Ectodermal cell (in vitro differentiated cells): ENCODE data around the gene LPP.

Experiments
- H3K27ac ChIP-seq: 2 replicates; pipeline ENCODE4 v1.7.0; 2013; ENCODE audit warnings: mild to moderate bottlenecking, low read depth, low read length; ENCODE audit not compliant: insufficient read depth, poor library complexity, severe bottlenecking
- H3K27me3 ChIP-seq: 2 replicates; pipeline ENCODE4 v1.7.0; 2013; ENCODE audit warnings: mild to moderate bottlenecking, low read length; ENCODE audit not compliant: insufficient read depth, control insufficient read depth, poor library complexity, severe bottlenecking
- H3K36me3 ChIP-seq: one replicate; pipeline ENCODE4 v1.7.0; 2013; ENCODE audit warnings: low read length; ENCODE audit not compliant: control insufficient read depth, insufficient read depth
- H3K4me1 ChIP-seq: one replicate; pipeline ENCODE4 v1.7.0; 2013; ENCODE audit warnings: low read length; ENCODE audit not compliant: control insufficient read depth, insufficient read depth
- H3K4me3 ChIP-seq: 2 replicates; pipeline ENCODE4 v1.7.0; 2013; ENCODE audit warnings: low read depth, low read length, control low read depth; ENCODE audit not compliant: insufficient read depth
- H3K9me3 ChIP-seq: 2 replicates; pipeline ENCODE4 v1.7.0; 2013; ENCODE audit warnings: mild to moderate bottlenecking, low read length, moderate library complexity; ENCODE audit not compliant: control insufficient read depth
- WGBS, 2 experiments: methylation state at CpG; one replicate each; pipeline ENCODE4 v1.1.7; 2013; ENCODE audit warnings: missing lambda C conversion rate in 2 of 2; 5-methylcytosine and 5-hydroxymethylcytosine counted together

Gene LPP

GRCh38 chr3:188934989-188935388, 781.0 kb downstream of the LPP start:
- Histone ChIP-seq H3K27ac (no peak overlapping the region), H3K4me3 (no peak overlapping the region), H3K27me3 (no peaks in the 10 kb centered on the region), H3K36me3 (no peaks in the 10 kb centered on the region), H3K4me1 (no peaks in the 10 kb centered on the region), H3K9me3 (no peaks in the 10 kb centered on the region)
- WGBS, 2 experiments, result 91 to 97% methylated on average over 5 of the region's 5 CpGs

DNA sequence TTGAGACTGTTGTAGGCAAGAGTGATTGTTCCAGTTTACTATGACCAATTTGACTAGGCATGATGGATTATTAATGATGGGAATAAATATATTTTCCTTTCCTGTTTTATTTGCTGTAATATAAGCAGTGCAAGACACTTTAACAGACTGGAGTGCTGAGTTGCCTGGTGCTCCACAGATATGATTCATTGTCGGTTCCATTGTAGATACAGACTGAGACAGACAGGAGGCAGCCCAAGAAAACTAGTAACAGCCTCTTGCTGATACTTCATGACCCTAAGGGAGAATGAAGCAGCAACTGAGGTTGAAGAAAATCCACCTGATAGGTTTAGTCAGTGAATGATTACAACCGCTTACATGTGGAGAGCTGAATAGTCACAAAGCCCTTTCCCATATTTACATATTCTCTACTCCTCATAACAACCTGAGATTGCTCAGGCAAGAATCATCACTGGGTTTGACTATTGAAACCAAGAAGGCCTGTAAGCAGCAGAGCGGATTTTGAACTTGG, 782.7 kb downstream of the LPP start:
- Histone ChIP-seq H3K27me3 (no peaks in the 10 kb centered on the region), H3K4me3 (no peak overlapping the region), H3K27ac (no peak overlapping the region), H3K36me3 (no peaks in the 10 kb centered on the region), H3K4me1 (no peaks in the 10 kb centered on the region), H3K9me3 (no peaks in the 10 kb centered on the region)
- 93 to 94% methylated on average over 3 of the region's 3 CpGs for WGBS, 2 experiments

DNA sequence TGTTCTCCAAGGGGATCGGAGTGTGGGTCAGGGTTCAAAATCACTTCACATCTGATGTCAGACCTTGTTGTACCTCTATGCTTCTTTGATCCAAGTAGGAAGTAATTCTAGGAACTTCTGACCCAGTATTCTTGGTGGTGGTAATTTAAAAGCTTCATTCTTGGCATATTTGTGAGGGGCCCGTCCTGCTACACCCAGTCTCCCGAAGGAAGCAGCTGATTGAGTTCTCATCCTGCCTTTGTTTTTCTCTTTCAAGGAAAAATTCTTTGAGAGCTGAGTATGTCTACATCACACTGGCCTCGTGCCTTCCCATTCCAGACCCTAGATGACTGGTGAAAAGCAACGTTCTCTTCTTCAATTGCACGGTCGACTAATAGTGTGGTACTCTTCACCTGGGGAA, 783.4 kb downstream of the LPP start:
- Histone ChIP-seq H3K27ac (no peak overlapping the region), H3K4me1 (no peaks in the 10 kb centered on the region)
- 78 to 85% methylated on average over 7 of the region's 7 CpGs for WGBS, 2 experiments

DNA sequence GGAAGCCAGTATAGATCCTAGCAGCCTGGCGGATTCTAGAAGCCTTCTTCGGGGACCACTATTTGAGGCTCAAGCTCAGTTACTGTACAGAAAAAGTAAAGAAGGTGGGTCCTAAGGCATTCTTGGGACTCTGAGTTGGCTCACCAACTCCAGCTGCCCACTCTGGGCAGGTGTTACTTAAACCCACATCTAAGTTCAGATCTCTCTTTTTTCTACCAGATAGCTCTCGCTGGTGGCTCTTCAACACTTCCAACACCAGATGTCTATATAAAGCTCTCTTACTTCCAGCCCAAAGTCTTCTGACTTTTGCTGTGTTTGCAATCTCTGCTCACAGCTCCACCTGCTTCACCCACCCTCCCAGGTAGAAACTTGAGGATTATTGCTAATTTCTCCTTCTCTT, 785.0 kb downstream of the LPP start:
- Histone ChIP-seq H3K27me3 (no peaks in the 10 kb centered on the region), H3K4me1 (no peaks in the 10 kb centered on the region), H3K4me3 (no peak overlapping the region), H3K9me3 (no peaks in the 10 kb centered on the region), H3K36me3 (no peaks in the 10 kb centered on the region), H3K27ac (no peak overlapping the region)
- 96 to 97% methylated on average over 3 of the region's 3 CpGs for WGBS, 2 experiments

More for the DNA sequence above, 783.4 kb downstream of the LPP start:
- Histone ChIP-seq H3K9me3 (no peaks in the 10 kb centered on the region), H3K27me3 (no peaks in the 10 kb centered on the region), H3K4me3 (no peak overlapping the region), H3K36me3 (no peaks in the 10 kb centered on the region)

DNA sequence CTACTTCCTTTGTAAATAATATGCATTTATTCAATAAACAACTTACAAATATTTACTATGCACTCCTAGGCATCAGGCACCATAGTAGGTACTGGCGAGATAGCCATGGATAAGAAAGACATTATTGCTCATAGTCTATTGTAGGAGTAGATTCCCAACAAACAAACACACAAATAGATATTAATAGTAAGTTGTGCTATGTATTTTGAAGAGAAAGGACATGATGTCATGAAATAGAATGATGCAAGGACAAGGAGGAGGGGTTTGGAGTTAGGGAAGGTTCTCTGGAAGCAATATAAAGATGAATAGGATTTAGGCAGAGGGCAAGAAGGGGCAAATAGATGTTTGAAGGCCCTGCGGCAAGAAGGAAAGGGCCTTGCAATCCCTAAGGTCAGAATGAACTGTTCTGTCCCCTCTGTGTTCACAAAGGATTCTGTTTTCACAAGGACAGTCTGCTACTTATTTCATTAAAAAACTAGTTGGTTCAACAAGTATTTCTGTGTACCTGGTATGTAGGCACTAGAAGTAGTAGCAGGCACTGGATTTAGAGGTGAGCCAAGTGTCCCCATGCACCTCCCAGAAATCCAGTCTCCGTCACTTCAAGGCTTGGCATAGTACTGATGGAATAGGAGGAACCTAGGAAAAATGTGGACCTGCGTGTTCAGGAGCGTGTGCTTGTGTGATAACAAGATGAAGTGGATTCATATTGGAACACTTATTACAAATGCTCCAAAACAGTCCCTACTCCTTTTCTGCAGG, 786.0 kb downstream of the LPP start:
- H3K4me3 ChIP-seq, result no peak overlapping the region
- no peaks in the 10 kb centered on the region for H3K9me3 ChIP-seq
- WGBS, 2 experiments, result 96 to 98% methylated on average over 4 to 5 of the region's 5 CpGs
- no peaks in the 10 kb centered on the region for H3K4me1 ChIP-seq
- H3K27me3 ChIP-seq, result no peaks in the 10 kb centered on the region
- no peak overlapping the region for H3K27ac ChIP-seq
- no peaks in the 10 kb centered on the region for H3K36me3 ChIP-seq
